Adrenal gland (tissue), 5 donors: ENCODE results near the gene LGMN.

Experiments used
- POLR2A ChIP-seq, 2 donors: fragments of 450-650 bp; IDR thresholded peaks; one replicate each; pipeline ENCODE4 v1.6.1; 2017; ENCODE audit warnings: antibody characterized with exemption in 2 of 2, mild to moderate bottlenecking in 2 of 2, moderate library complexity in 1 of 2
- TF ChIP-seq, protein P1 (sequence below), 6 experiments: fragments of 450-650 bp in 4 of 6; fragments of 200-600 bp in 2 of 6; sonication (generic) in 1 of 6; IDR thresholded peaks; 1 replicate in 5 of 6; 2 replicates in 1 of 6; pipeline versions ENCODE4 v1.5.1 to v1.8.0; 2016 to 2021; ENCODE audit warnings: antibody characterized with exemption in 6 of 6, mild to moderate bottlenecking in 2 of 6, moderate library complexity in 1 of 6
- donor health status: DM: no; HTN: no; CAD: no.

DNA sequence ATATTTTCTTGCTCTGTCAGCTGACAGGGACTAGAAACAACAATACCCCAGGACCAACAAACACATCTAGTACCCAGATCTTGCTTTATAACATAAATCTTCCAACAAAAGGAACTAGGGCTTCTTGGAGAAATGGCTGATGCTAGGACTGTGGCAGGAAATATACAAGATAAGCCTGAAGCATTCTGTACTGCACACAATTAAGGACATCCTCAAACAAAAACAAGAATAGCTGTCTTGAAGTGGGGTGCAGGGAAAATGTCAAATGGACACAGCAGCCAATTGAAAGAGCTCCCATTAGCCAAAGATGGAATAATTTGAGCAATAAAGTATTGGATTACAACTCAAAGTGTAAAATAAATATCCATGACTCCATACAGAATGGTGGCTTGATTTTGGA lies 50.0 kb downstream of the LGMN start:
- TF ChIP-seq, protein P1, sequence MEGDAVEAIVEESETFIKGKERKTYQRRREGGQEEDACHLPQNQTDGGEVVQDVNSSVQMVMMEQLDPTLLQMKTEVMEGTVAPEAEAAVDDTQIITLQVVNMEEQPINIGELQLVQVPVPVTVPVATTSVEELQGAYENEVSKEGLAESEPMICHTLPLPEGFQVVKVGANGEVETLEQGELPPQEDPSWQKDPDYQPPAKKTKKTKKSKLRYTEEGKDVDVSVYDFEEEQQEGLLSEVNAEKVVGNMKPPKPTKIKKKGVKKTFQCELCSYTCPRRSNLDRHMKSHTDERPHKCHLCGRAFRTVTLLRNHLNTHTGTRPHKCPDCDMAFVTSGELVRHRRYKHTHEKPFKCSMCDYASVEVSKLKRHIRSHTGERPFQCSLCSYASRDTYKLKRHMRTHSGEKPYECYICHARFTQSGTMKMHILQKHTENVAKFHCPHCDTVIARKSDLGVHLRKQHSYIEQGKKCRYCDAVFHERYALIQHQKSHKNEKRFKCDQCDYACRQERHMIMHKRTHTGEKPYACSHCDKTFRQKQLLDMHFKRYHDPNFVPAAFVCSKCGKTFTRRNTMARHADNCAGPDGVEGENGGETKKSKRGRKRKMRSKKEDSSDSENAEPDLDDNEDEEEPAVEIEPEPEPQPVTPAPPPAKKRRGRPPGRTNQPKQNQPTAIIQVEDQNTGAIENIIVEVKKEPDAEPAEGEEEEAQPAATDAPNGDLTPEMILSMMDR (IDR thresholded peaks at IDR 0.05), result no peak
- no peak for TF ChIP-seq POLR2A (IDR thresholded peaks at IDR 0.05)
